Pulmonary artery endothelial cell (primary cell): ENCODE results near the gene DUXA. TPM values are rescaled to one million over a fixed set of nuclear protein-coding genes. Genes with fewer than 3 reads are reported as not detected.

Experiments used
- DNase-seq: peaks from one replicate; pipeline ENCODE4 v3.0.0-alpha.2; 2011; ENCODE audit warnings: low read depth, low spot score
- total RNA-seq: library from RNA; depleted of rRNA; stranded (reverse); fragments of >200 nt; gene quantifications from 2 replicates; pipeline ENCODE4 v1.2.3, GENCODE V29; 2014

DUXA gene
- total RNA-seq, 1 donor from 2014 or later = not detected

GRCh38 chr19:57105976-57106721, 61.1 kb downstream of the DUXA start:
- DNase-seq = no peak

Other genes with a start within 250 kb of the DUXA start
- not detected in 2 replicates for gene USP29, start 47.5 kb downstream of the DUXA start, total RNA-seq
- not detected in 2 replicates for gene ZIM3, start 22.3 kb downstream of the DUXA start, total RNA-seq
- 24.9 and 38.9 TPM in 2 replicates for gene ZNF264, start 24.0 kb upstream of the DUXA start, total RNA-seq
- 0.42 and 0.86 TPM in 2 replicates for gene AURKC, start 63.5 kb upstream of the DUXA start, total RNA-seq
- gene ZNF805, start 73.1 kb upstream of the DUXA start, total RNA-seq = 20.8 and 30.2 TPM in 2 replicates
- 49.6 and 66.0 TPM in 2 replicates for gene ZNF460, start 113.0 kb upstream of the DUXA start, total RNA-seq
- gene ZNF543, start 153.0 kb upstream of the DUXA start, total RNA-seq = 9.6 and 10.7 TPM in 2 replicates
- gene ZNF304, start 183.8 kb upstream of the DUXA start, total RNA-seq = 9.5 and 11.0 TPM in 2 replicates
- 8.8 and 10.2 TPM in 2 replicates for gene TRAPPC2B, start 196.1 kb upstream of the DUXA start, total RNA-seq
- gene ZNF547, start 196.1 kb upstream of the DUXA start, total RNA-seq = 2.0 and 2.9 TPM in 2 replicates
- 14.2 and 16.6 TPM in 2 replicates for gene ZNF548, start 222.4 kb upstream of the DUXA start, total RNA-seq
- 10.0 and 10.1 TPM in 2 replicates for gene ZNF17, start 243.7 kb upstream of the DUXA start, total RNA-seq